GM18520 (cell line): Measurements from ENCODE around the gene DACT3.

Experiments used
- ATAC-seq: cut with Tn5 transposase; IDR thresholded peaks from one replicate; pipeline ENCODE4 v1.9.1; 2021; ENCODE audit not compliant: unreplicated experiment

Gene DACT3

DNA sequence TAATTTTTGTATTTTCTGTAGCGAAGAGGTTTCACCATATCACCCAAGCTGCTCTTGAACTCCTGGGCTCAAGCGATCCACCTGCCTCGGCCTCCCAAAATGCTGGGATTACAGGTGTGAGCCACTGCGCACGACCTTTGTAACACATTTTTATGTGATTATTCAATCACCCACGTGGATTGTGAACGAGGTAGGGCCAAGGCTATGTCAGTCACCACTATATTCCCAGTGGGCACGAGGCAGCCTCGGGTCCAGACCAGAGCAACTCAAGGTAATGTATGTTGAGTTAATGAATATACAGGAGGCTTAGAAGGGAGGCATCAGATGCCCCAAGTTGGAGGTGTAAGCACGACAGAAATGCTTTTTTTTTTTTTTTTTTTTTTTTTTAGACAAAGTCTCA lies 45.0 kb downstream of the DACT3 start:
- no peak for ATAC-seq

DNA sequence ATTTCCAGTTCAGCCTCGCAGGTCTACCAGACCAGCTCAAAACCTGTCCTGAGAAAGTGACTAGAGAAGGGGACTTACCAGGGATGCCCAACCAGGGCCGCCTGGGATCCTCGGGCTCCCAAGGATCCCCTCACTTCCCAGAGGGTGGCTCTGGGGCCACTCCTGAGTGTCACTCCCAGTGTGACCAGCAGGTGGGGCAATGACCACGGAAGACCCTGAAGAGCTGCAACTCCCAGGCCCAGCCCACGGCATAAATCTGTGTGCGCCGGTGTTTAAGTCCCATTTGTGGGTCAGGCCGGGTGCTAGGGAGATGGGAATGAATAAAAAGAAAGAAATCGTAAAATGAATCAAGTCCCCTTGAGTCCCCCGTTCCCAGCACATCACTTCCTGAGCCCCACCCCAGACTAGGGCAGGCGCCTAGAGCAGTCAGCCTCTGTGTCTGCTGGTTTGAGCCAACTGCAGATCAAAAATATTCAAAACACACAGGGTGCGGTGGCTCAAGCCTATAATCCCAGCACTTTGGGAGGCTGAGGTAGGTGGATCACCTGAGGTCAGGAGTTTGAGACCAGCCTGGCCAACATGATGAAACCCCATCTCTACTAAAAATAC lies 46.8 kb downstream of the DACT3 start:
- no peak for ATAC-seq

DNA sequence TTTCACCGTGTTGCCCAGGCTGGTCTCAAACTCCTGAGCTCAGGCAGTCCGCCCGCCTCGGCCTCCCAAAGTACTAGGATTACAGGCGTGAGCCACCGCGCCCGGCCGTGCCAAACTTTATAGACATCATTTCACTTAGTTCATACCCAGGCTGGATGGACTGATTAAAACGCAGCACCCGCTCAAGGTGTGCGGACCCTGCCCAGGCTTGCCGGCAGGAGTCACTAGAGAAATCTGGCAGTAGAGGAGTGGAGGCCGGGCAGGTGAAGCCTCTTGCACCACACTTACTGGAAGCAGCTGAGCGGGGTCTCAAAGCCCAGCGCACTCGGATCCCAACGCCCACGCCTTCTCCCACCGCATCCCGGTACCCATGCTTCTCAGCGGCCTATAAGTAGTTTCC lies 47.5 kb downstream of the DACT3 start:
- ATAC-seq, result no peak

DNA sequence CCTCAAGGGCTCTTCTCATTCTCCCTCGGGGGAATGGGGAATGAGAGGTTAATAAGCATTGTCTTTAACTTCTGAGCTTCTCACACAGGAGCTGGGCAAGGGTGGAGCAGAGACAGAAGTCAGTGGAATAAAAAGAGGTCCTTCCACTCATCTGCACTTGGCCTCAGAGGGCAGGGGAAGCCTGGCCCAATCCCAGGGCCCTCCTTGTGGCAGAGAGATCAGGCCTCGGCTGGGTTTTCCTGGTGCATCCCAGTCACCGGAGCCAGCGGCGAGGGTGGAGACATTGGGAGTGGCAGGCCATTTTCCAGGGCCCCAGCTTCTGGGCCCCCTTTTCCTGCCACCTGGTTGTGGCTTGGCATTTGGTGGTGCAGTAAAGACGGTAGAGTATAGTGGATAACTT lies 49.2 kb downstream of the DACT3 start:
- no peak for ATAC-seq

DNA sequence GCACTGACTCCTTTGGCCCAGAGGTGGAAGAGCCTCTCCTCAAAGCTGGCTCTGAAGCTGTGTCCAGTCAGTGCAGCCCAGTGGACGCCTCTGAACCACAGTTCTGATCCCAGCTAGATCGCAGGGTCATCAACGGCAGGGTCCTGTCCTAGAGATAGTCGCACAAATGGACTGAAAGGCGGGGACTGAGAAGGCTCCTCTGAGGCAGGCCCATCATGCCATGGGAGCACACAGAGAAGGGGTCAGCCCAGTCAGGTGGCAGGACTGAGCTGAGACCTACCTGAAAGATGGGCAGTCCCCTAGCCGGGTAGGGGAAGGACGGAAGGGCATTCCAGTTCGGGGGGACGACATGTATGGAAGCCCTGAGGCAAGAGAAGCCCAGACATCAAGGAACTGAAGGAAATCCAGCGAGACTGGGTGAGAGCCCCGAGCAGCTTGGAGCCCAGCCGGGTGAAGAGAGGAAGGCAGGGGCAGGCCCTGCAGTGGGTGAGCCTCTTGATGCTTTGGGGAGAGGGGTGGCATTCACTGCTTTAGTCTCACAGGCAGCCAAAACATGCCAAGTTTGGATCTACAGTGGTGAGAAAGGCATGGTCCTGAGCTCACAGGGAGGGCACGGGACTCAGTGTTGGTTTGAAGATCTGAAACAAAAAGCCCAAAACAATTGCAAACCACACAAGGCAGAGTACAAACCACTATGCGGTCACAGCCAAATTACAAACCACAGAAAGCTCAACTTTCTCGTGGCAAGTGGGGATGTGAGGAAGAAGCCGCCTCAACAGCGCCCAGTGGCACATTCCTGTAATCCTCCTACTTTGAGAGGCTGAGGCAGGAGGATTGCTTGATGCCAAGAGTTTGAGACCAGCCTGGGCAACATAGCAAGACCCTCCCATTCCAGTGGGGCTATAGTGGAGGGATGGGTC lies 49.9 kb downstream of the DACT3 start:
- no peak for ATAC-seq

DNA sequence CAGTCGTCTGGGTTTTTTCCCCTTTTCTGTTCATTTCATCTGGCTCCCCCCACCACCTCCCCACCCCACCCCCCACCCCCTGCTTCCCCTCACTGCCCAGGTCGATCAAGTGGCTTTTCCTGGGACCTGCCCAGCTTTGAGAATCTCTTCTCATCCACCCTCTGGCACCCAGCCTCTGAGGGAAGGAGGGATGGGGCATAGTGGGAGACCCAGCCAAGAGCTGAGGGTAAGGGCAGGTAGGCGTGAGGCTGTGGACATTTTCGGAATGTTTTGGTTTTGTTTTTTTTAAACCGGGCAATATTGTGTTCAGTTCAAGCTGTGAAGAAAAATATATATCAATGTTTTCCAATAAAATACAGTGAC lies 50.6 kb downstream of the DACT3 start:
- ATAC-seq, result no peak

DNA sequence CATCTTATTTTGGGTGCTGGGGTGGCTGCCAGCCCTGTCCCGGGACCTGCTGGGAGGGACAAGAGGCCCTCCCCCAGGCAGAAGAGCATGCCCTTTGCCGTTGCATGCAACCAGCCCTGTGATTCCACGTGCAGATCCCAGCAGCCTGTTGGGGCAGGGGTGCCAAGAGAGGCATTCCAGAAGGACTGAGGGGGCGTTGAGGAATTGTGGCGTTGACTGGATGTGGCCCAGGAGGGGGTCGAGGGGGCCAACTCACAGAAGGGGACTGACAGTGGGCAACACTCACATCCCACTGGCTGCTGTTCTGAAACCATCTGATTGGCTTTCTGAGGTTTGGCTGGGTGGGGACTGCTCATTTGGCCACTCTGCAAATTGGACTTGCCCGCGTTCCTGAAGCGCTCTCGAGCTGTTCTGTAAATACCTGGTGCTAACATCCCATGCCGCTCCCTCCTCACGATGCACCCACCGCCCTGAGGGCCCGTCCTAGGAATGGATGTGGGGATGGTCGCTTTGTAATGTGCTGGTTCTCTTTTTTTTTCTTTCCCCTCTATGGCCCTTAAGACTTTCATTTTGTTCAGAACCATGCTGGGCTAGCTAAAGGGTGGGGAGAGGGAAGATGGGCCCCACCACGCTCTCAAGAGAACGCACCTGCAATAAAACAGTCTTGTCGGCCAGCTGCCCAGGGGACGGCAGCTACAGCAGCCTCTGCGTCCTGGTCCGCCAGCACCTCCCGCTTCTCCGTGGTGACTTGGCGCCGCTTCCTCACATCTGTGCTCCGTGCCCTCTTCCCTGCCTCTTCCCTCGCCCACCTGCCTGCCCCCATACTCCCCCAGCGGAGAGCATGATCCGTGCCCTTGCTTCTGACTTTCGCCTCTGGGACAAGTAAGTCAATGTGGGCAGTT lies 51.2 kb downstream of the DACT3 start:
- ATAC-seq, result no peak

DNA sequence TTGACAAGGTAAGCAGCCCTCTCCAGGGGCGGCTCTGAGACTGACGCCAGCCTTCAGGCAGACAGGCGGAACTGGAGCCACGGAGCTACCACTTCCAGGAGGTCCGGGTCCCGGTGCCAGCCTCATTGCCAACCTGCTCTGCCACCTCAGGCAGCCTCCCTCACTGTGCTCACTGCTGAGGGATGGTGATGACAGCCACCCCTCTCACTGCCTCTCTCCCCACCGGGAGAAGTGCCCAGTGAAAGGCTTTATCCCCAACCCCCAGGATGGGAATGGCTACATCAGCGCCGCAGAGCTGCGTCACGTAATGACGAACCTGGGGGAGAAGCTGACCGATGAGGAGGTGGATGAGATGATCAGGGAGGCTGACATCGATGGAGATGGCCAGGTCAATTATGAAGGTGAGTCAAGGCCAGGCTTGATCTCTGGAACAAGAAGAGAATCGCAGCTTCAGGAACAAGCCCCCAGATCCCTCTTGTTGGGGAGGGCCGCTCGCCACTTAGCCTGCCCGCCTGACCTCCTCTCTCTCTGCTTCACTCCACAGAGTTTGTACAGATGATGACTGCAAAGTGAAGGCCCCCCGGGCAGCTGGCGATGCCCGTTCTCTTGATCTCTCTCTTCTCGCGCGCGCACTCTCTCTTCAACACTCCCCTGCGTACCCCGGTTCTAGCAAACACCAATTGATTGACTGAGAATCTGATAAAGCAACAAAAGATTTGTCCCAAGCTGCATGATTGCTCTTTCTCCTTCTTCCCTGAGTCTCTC lies 52.2 kb downstream of the DACT3 start:
- ATAC-seq, result no peak

DNA sequence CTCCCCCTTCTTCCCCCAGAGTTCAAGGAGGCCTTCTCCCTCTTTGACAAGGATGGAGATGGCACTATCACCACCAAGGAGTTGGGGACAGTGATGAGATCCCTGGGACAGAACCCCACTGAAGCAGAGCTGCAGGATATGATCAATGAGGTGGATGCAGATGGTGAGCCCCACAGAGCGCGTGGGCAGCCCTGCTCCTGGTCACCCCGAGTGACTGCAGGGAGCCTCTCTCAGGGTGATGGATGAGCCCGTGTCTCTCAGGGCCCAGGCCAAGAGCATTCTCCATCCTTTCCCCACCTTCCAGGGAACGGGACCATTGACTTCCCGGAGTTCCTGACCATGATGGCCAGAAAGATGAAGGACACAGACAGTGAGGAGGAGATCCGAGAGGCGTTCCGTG lies 52.8 kb downstream of the DACT3 start:
- ATAC-seq, result no peak

DNA sequence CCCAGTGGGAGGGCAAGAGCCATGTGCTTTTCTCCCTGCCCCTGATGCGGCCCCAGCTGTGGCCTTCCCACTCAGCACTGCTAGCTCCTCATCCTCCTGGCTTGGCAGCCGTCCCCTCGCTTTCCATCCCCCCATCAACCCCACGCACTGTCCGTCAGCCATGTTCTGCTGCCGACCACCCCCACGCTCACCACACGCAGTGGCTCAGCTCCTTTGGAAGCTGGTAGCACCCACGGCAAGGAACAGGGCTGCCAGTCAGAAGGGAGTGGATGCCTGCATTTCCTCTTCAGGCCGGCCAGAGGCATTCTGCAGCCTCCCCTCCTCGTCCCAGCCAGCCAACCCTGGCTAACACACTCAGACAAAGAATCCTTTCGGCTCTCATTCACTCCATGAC lies 53.5 kb downstream of the DACT3 start:
- no peak for ATAC-seq

DNA sequence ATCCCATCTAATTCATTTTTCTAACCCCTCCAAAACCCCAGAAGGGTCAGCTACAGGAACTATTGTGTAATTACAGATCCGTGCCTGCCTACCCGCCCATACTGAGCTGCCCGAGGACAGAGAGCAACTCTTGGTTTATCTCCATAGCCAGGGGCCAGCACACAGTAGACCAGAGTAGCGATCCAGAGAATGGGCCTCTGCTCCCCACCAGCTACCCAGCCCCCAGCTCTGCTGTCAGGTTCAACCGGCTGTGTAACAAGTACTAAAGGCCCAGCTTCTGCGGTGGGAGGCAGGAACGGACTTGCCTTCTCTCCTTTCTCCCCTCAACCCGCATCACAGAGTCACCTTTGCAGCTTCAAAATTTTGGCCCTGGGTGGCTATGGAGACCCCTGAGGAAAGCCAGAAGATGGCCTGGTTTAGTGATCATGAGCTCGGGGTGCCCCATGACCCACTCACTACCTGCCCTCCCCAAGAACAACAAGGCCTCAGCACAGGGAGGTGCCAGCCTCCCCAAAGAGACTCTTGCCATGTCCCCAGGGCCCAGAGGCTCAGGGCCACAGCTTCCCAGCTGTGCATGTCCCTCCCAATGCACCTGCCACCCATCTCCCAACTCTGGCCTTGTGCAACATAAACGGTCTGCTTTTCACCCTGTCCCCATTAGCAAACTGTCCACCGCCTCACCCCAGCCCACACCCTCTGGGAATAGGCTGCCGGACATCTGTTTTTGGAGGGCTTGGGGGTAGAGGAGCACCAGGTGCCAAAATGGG lies 54.1 kb downstream of the DACT3 start:
- ATAC-seq, result no peak

DNA sequence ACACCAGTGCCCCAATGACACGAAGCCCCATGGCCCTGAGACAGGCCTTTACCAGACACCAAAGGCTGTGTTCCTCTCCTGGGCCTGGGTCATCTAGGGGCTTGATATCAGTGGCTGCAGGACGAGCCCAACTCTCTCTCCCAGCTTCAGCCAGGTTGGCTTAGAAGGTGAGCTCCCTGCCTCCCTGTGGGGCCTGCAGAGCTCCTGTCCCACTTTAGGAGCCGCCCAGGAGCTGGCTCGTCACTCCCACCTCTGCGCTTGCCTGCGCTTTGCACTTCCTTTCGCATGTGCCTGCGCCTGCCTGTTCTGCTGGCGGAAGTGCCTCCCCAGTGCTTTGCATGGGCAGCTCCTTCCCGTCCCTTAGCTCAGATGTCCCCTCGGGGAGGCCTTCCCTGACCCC lies 55.0 kb downstream of the DACT3 start:
- no peak for ATAC-seq

DNA sequence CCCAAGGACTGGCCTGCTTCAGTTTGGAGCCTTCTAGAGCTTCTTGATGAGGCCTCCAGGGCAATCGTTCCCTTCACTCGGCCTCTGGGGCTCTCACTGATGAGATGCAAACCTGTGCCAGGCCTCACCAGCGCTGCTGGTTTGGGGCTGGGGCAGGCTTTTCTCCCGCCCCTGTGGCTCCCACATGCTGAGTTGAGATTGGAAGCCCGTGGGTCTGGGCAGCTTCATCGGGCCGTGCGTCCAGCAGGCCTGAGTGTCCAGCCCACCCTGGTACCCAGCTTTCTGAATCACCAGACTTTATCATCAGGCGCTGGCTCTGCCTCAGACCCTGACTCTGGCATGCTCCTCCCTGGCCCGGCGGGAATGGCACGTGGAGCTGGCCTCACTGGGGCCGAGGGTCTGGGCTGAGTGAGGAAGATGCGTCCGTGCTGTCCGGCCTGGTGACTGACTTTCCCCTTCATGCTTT lies 55.6 kb downstream of the DACT3 start:
- ATAC-seq, result no peak

DNA sequence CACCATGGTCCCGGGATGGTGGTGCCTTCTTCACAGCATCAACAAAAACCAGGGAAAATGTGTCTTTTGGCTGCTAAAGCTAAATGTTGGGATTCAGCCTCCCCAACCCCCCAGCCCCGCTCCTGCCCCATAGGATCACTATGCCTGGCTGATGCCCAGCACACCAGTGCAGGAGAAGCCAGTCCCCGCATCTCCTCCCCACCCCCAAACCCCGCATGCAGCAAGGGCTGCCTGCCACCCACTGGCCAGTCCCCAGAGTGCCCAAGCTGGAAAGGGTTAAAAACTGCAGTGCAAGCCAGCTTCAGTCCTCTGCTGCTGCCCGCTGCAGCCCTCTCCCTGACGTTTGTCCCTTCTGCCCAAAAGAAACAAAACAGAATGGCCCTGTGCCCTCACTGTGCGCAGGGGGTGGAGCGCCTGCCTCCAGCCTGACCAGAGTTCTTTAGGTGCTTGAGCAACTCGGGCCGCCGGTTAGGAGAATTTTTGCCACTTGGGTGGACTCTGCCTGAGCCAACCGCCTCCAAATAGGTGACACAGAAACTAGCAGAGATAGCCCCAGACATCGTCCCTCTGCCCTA lies 56.1 kb downstream of the DACT3 start:
- ATAC-seq, result no peak

DNA sequence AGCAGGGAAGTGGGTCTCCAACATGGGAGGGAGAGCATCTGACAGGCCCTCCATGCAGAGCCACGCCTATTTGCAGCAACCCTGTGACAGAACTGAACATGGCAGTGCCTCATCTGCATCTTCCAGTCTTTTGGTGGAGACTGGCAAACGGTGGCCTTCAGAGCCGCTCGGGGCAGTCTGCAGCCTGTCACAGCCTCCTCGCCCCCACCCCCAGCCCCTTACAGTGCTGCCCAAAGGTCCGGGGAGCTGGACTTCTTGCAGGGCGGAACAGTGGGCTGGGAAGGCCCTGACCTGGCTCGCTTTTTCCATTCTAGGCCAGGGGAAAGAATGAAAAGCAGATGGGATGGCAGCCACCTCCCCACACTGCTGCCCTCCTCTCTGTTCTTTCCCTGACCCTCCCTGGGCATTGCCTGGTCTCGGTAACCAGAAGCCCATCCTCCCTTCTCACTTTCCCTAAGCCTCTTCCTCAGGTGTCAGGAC lies 57.2 kb downstream of the DACT3 start:
- ATAC-seq, result no peak

DNA sequence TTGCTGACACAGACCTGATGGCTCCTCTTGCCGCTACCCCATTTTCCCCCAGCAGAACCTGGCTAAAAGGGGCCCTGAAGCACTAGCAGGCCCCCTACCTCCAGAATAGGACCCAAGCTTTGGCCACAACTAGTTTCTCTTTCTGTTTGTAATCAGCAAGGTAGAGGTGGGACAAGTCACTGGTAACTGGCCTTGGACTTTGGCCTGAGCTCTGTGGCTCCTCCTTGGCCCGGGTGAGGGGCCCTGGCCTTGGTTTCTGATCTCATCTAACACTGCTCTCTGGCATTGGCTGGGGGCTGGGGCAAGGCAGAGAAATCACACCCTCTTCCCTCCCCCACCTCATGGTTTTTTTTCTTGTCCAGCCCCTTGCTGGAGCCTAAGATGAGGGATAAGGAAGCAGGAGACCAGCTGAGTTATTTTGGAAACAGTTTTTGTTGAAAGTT lies 57.8 kb downstream of the DACT3 start:
- ATAC-seq, result no peak

DNA sequence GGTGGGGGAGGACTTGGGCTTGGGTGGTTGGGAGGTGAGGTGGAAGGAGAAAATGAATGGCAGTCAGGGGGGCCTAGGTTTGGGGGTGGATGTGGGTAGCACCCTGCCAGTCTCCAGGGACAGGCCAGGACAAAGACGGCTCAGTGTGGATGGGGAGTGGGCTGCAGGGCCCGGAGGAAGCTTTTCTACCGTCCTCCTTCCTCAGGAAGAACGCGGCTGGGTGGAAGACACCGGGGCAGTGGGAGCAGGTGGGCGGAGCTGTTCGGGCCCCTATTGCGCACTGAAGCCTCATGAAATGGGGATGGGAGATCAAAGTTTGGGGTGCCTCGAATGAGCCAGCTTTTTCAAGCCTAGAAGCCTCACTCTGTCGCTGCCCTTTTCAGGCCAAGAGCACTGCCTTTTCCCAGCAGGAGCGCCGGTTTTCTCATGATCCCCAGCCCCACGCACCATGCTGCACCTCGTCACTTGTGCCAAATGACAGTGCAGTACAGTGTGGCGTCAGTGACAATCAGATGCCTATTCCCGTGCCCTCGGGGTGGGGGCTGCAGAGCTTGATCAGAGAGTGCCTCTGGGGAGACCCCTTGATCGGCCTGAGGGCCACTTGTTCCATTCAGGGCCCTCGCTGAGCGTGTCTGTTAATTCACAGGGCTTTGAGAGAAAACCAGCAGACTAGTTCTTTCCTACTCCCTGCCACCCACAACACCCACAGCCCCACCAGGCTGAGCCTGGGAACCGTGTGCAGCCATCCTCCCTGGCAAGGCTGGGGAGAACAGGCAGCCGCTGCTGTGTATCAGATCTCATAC lies 58.4 kb downstream of the DACT3 start:
- ATAC-seq, result no peak

DNA sequence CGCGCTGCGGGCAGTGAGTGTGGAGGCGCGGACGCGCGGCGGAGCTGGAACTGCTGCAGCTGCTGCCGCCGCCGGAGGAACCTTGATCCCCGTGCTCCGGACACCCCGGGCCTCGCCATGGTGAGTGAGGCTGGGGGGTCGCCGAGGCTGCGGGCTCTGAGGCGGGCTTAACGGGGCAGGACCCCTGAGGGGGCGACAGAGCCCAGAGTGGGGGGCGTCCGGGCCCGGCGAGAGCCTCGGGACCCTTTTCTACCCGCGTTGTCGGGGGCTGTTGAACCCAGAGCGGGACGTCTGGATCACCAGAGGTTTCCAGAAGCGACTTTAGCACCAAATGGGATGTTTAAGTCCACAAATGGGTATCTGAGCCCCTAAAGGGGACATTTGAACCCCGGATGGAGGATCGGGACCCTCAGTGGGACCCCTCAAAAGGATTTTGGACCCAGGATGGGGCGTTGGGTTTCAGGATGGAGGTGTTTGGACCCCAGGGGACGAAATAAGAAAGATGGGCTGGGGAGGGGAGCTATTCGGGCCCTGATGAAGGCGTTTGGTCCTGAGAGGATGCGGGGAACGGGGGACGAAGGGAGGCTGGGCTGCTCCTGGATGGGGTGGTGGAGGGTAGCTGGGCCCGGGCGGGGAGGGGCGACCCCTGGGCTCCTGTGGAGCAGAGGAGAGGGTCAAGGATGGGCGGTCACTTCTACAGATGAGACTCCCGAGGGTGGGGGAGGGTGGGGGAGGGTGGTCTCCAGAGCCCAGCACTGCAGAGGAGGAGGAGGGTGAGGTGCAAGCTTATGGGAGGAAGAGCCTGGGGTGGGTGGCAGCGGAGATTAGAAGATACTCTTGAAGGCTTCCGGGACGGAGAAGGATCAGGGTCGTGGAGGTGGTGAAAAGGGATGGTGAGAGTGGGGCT lies 59.4 kb downstream of the DACT3 start, which contains the start of gene CALM3:
CALM3 (plus strand) TSS at position 13 of the 907 bp plus-strand sequence; CDS start at position 118, 105 bp downstream.
- no peak for ATAC-seq
